Urothelium cell line (cell line): ENCODE data around the gene CCNYL1.
"Not testable (repeated sequence)": the region's sequence is repeated elsewhere in the genome, so short reads cannot be mapped to it uniquely, and the experiment has no call there.

Source experiments
- DNase-seq: peaks from one replicate; pipeline ENCODE4 v3.0.0; 2011; ENCODE audit warnings: low spot score, mixed read lengths
- FAIRE-seq: peaks from 2 replicates; lab custom pipeline; 2011; peaks lifted over from hg19 to GRCh38; lab: Jason Lieb, UNC

The CCNYL1 gene

DNA sequence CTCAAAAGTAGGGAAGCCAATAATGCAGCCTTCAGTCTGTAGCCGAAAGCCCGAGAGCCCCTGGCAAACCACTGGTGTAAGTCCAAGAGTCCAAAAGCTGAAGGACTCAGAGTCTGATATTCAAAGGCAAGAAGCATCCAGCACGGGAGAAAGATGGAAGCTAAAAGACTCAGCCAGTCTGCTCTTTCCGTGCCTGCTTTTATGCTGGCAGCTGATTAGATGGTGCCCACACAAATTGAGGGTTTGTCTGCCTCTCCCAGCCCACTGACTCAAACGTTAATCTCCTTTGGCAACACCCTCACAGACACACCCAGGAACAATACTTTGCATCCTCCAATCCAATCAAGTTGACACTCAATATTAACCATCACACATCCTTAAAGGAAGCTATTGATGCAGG is 14.5 kb upstream of the CCNYL1 start:
- FAIRE-seq, DNase-seq: not testable (repeated sequence)

DNA sequence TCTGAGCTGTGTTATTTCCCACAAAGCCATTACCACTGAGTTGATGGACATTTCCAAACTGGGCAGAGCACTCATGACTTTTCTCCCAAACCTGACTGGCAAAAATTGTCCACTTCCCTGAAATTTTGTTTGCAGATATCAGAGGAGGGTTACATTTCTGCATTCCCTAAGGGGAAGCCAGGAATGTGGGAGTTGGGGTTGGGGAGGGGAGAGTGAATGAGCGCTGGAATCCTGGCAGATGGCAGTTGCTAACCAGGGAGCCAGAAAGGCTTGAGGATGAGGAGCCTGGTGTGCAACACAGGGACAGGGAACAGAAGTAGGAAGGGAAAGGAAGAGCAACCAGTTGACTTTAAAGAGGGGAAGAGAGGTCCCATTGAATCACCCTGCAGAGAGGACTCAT is 14.0 kb upstream of the CCNYL1 start:
- FAIRE-seq = no peak

DNA sequence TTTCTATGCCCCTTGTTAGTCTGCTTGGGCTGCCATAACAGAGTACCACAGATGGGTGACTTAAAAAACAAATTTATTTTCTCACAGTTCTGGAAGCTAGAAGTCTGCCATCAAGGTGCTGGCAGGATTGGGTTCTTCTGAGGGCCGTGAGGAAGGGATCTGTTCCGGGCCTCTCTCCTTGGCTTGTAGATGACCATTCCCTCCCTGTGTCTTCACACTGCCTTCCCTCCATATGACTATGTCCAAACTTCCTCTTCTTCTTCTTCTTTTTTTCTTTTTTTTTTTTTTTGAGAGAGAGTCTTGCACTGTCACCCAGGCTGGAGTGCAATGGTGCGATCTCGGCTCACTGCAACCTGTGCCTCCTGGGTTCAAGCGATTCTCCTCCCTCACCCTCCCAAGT is 13.1 kb upstream of the CCNYL1 start:
- DNase-seq (no peak), FAIRE-seq (no peak)

More for the DNA sequence above, 14.0 kb upstream of the CCNYL1 start:
- DNase-seq = no peak

DNA sequence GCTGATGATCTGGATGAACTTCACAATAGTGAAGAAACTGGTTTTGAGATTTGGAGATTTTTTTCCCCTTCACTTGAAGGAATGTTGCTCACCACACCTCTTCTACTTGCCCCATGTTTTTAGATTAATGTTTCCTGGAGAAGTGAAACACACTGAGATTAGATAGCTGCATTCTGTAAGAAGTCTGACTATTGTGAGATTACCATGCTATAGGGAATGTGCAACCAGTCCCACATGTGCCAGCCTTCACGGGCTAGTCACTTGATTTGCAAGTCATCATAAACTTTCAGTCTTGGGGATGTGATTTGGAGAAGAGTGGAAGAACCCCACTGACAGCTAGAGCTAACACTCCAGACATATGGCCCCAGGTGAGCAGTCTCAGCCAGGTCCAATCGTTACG is 7.4 kb upstream of the CCNYL1 start:
- DNase-seq (no peak), FAIRE-seq (no peak)

DNA sequence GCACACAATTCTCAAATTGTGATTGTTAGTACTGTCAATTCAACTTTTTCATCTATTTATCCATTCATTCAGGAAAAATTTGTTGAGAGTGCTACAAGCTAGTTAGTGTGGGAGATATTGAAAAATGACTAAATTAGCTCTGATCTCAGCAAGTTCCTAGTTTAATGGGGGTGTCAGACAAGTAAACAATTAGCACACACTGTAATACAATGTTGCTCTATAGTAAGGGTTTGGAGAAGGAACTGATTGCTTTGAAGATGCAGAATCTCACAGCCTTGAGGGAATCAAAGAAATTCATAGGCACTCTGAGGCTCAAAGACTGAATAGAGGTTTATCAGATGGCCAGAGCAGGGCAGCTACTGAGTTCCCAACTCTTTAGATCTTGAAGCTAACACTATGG is 6.8 kb upstream of the CCNYL1 start:
- FAIRE-seq = no peak
- DNase-seq = no peak

DNA sequence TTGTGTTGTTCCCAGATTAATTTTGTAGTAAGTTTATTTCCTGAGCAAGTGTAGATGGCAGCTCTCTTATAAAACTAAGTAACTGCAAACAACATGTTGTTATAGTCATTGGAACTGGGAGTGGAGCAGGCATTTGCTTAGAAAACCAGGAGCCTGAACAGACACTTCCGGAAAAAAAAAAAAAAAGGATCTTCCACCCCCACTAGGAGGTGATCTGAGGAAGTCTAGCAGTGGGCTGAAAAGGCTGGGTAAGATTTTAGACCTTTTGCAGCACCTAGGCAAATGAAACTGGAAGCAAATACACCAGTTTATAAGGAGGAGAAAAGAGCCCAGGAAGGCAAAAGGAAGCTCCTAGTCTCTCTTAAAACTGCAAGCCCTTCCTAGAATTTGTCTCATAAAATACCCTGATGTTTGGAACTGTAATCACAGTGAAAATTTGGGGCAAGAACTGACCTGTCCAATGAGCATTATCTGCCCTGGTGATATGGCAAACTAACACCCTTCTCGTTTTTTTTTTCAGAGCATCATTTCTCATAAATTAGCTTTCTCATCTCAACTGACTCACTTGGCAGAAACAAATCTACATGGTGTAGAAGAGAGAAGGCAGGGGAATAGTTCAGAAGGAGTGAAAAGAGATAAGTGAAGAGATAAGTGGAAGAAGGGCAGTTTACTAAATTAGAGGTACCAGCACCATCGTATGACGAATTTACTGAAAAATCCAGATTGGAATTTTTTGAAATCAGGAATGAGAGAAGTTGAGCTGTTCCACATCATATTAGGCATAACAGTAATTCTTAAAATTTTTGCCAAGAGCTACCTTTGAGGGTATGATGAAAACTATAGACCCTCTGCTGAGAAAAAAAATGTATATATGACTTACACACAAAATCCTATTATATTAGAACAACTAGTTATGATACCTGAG is 4.2 kb upstream of the CCNYL1 start:
- no peak for DNase-seq
- no peak for FAIRE-seq

DNA sequence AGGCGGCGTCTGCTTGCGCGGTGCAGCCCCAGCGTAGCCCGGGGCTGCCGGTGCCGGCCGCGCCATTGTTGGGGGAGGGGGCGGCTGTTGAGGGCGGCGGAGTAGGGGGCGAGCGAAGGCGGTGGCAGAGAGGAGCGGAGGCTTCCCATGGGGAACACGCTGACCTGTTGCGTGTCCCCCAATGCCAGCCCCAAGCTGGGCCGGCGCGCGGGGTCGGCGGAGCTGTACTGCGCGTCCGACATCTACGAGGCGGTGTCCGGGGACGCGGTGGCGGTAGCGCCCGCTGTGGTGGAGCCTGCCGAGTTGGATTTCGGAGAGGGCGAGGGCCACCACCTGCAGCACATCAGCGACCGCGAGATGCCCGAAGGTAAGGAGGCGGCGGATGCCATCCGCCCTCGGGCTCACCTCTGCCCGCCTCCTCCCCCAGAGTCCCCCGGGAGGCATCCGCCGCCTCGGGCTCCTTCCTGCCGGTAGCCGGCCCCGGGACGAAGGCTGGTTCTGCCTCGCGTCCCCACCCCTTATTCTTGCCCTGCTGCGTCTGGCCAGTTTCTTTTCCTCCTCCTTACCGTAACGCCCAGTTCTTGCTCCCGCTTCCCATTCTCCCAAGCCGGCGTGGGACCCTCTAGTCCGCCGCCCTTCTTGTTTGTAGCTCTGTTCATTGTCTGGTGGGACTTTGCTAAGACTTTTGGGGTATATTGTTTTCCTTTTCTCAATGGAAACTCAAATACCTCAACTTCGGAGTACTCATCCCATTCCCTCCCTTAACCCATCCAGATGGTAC is 500 bp downstream of the CCNYL1 start:
- FAIRE-seq (peak; percentile 20), DNase-seq (peak; percentile 60)

DNA sequence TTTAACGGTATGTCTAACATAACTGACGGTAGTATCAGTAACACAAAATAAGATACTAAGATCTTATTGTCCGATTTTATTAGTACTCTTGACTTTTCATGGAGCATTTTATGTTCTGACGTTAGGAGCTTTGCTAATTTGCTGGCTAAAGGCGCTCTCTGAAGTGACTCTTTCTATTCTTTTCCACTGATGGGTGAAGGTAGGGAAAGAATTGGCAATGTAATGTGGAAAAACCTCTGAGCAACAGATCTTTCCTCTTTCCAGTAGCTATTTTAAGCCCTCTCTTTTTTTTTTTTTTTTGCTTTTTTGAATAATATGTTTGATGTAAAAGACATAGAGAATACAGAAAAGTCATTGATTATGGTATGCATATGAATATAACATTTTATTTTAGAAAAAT is 4.6 kb downstream of the CCNYL1 start:
- DNase-seq = no peak
- no peak for FAIRE-seq

DNA sequence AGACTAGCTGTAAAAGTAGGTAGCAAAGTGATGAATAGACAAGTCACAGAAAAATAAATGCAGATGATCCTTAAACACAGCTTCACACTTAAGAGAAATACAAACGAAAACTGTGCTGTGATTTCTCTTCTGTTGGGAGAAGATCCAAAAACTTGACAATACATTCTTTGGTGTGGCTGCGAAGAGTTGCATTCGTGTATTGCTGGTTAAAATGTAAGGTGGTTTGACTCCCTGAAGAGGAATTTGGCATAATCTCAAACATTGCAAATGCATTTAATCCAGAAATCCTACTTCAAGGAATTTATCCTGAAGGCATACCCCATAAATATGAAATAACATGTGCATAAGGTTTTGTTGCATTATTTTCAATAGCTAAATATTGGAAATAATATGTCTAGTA is 7.1 kb downstream of the CCNYL1 start:
- DNase-seq (no peak), FAIRE-seq (no peak)

DNA sequence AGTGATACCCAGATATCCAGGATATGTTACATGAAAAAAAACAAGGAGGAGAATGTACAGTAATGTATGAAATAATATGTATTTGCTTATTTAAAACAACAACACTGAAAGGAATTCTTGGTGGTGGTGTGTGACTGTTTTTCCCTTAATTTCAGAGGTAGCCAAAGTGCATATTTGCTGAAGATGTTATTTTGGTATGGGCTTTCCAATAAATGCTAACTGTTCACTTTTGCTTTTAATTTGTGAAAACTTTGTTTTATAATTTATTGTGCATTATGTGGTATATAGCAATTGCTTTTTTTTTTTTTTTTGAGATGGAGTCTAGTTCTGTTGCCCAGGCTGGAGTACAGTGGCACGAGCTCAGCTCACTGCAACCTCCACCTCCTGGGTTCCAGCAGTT is 7.6 kb downstream of the CCNYL1 start:
- FAIRE-seq (no peak), DNase-seq (no peak)

DNA sequence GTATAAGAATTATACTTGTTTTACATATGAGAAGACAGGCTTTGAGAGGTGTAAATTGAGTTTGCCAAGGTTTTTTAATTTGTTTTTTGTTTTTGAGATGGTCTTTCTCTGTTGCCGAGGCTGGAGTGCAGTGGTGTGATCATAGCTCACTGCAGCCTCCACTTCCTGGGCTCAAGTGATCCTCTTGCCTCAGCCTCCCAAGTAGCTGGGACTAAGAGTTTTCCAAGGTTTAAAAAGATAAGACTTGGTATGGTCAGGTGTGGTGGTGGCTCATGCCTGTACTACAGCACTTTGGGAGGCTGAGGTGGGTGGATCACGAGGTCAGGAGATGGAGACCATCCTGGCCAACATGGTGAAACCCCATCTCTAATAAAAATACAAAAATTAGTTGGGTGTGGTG is 8.2 kb downstream of the CCNYL1 start:
- not testable (repeated sequence) for FAIRE-seq, DNase-seq

DNA sequence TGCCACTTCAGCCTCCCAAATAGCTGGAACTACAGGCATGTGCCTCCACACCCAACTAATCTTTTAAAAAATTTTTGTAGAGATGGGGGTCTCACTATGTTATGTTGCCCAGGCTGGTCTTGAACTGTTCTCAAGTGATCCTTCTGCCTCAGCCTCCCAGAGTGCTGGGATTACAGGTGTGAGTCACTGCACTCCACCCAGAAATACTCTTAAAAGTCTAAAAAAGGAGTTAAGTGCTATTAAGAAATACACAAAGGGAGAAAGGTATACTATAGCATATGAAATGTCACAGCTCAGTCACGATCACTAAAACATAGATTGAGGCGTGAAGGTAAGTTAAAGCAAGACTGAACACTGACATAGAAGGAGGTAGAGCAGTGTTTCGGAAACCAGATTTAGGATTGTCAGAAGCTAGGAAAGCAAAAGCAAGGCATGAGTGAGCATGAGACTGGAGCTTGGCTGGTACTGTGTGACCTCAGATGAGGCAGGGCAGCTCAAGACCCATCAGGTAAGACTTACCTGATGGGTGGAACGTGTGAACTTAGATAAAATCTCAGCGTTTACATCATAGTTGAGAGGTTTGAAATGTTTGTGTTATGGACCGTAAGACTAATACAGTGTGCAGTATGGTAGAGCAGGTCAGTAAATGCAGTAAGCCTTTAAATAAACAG is 9.2 kb downstream of the CCNYL1 start:
- DNase-seq = no peak
- FAIRE-seq = no peak

DNA sequence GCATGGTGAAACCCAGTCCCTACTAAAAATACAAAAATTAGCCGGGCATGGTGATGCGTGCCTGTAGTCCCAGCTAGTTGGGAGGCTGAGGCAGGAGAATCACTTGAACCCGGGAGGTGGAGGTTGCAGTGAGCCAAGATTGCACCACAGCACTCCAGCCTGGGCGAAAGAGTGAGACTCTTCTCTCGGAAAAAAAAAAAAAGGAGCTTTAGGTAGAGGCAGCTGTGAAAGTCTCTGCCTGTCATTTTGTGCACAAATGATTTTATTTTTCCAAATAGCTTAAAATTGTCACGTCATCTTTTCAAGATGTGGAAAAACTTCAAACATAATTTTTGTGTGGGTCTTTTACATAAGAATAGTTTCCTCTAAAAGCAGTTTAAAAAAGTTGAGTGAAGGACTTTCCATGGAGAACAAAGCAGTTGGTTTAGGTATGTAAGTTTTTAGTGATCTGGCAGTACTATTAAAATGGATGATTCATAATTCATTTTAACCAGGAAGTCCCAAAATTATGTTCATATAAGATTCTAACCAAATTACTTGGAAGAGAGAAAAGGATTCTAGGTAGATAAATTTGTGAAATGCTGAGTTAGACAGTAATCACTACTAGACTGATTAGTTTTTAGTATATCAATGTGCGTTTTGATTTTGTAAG is 11.5 kb downstream of the CCNYL1 start:
- DNase-seq (no peak), FAIRE-seq (no peak)

DNA sequence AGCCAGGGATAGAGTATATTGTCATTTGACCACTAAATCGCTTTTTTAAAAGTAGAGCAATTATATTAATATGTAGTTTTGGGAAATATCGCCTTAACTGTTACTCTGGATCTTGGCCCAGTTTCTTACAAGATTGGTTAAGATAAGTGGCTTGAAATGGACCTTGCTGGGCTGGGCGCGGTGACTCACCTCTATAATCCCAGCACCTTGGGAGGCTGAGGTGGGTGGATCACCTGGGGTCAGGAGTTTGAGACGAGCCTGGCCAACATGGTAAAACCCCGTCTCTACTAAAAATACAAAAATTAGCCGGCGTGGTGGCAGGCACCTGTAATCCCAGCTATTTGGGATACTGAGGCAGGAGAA is 12.0 kb downstream of the CCNYL1 start:
- DNase-seq, FAIRE-seq: not testable (repeated sequence)

DNA sequence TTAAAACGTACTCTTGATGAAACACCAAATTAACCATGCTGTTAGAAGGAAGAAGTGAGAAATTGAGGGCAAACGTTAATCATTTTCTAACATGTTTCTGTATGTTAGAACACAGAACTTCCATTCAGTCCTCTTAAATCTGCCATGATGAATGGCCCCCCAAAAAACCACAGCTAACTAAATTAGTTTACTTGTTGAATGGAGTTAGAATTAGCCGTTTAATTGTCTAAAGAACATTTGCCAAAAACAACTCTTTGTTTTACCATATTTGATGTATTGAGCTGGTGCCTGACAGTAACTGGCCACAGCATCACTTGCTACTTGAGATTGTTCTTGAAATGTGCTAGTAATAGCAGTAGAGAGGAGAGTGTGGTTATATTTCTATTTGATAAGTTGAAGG is 12.7 kb downstream of the CCNYL1 start:
- FAIRE-seq (no peak), DNase-seq (no peak)

DNA sequence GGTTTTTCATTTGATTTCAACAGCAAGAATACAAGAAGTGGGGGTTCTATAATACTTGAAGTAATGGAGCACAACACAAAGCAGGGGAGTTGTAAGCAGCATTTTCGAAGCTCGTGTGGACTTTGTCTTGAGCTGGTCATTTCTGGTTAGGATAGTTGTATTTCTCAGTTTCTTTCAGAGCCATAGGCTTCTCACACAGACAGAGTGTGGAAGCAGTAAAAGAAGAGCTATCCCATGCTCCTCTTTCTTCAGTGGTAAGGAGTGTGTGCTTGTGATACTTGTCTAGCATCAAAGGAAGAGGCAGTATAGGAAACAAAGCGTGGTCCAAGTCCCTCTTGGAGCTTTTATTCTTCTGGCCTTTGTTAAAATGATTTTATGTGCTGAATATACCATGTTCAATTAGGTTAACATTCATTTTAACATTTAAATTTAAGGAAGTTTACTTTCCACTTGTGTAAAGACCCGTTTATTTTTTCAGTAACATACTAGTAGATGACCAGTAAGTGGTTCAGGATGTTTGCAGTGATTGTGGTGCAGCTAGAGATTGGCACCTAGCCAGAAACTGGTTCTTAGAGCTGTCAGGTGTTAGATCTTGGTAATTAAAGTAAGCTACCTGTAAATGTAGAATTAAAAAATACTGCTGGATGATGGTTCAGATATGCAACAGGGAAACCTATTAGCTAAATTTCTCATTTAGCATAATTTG is 14.6 kb downstream of the CCNYL1 start:
- DNase-seq (no peak), FAIRE-seq (no peak)

DNA sequence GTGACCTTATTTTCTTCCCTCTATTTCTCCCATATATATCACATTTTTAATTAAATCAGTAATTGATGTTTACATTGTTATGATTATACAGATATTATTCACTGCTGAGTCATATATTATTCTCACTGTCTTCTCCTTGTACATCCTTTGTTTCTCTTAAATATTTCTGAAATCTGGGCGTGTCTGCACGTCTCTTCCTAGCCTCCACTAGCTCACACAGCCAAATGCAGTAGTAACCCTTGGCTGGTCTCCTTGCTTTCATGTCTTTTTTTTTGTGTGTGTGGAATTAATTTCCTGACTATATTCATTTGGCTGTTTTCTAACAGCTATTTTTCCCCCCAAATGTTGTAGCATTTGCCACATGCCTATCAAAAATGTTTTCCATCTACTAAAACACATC is 15.8 kb downstream of the CCNYL1 start:
- DNase-seq = peak; percentile 12
- no peak for FAIRE-seq

DNA sequence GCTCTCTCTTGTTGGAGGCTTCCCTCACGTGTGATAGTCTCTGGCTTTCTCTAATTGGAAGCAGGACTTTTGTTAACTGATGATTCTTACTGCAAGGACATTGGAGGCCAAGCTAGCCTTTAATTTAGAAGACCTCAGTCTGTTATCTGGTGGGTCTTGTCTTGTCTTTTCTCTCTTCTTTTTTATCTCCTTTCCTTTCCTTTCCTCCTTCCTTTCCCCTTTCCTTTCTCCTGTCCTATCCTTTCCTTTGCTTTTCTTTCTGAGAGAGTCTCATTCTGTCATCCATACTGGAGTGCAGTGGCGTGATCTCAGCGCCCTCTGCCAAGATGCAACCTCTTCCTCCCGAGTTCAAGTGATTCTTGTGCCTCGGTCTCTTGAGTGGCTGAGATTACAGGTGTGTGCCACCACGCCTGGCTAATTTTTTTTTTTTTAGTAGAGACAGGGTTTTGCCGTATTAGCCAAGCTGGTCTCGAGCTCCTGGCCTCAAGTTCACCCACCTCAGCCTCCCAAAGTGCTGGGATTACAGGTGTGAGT is 18.1 kb downstream of the CCNYL1 start:
- FAIRE-seq (no peak), DNase-seq (no peak)

DNA sequence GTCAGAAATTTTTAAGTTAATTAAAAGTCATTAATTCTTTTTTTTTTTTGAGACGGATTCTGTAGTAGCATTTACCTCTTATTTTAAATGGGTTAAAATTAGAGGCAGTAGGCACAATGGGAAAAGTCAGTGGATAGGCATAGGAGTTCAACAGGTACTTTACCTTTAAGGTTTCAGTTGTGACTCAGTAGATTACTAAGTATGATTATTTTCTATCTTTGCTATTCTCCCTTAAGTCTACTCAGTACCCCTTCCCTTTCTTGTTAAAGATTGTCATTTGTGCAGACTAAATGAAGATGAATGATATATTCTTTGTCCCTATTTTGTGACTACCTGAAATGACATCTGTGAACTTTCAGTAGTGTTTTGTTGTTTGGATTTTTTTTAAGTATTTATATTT is 19.7 kb downstream of the CCNYL1 start:
- FAIRE-seq (no peak), DNase-seq (no peak)

DNA sequence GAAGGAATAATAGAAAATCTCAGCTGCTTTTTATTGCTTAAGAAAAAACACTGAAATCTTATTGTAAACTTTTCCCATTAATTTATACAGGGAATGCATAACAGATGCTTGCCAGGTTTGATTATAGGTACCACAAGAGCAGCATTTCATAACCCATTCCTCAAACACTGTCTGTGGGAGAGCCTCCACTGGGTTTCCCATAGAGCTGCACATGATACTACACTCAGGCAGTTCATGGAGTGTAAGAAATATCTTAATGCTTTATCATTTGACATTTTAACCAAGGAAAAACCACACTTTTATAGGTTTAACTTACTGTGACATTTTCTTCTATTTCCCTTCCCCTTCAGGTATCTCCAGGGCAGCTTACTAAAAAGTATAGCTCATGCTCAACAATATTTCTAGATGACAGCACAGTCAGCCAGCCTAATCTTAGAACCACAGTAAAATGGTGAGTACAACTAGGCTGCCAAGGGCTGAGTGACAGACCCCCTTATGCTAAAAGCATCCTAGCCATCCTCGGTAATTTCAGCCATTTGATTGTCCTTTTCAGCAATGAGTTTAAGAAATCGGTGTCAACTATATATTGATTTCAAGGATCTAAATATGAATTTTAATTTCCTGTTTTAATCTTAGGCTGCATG is 22.3 kb downstream of the CCNYL1 start:
- DNase-seq = no peak
- FAIRE-seq = no peak
